Mucosa of rectum (tissue), 2 donors: ENCODE measurements around the gene FAM107A.

Experiments
- H3K27ac ChIP-seq, 2 donors: one replicate each; pipeline ENCODE4 v1.7.0; 2013; ENCODE audit warnings: inconsistent platforms in 2 of 2, low read depth in 2 of 2, low read length in 2 of 2
- H3K27me3 ChIP-seq, 2 donors: one replicate each; pipeline ENCODE4 v1.7.0; 2013; ENCODE audit warnings: low read length in 2 of 2; ENCODE audit not compliant: control insufficient read depth in 2 of 2, insufficient read depth in 2 of 2
- H3K36me3 ChIP-seq, 2 donors: one replicate each; pipeline ENCODE4 v1.7.0; 2013; ENCODE audit warnings: low read length in 2 of 2; ENCODE audit not compliant: control insufficient read depth in 2 of 2, insufficient read depth in 2 of 2
- H3K4me1 ChIP-seq, 2 donors: one replicate each; pipeline ENCODE4 v1.7.0; 2013; ENCODE audit warnings: low read length in 2 of 2, mild to moderate bottlenecking in 1 of 2; ENCODE audit not compliant: control insufficient read depth in 2 of 2, insufficient read depth in 2 of 2
- H3K4me3 ChIP-seq, 2 donors: one replicate each; pipeline ENCODE4 v1.7.0; 2013; ENCODE audit warnings: low read length in 2 of 2
- H3K9ac ChIP-seq, 2 donors: one replicate each; pipeline ENCODE4 v1.7.0; 2013; ENCODE audit warnings: low read length in 2 of 2, low read depth in 1 of 2, mild to moderate bottlenecking in 1 of 2
- H3K9me3 ChIP-seq, 2 donors: one replicate each; pipeline ENCODE4 v1.7.0; 2013; ENCODE audit warnings: low read length in 2 of 2; ENCODE audit not compliant: control insufficient read depth in 2 of 2
- donor health status: healthy.
- donor health status: Normal muscosa, but diverticular disease.

The FAM107A gene

GRCh38 chr3:58559586-58559985, 17.6 kb downstream of the FAM107A start:
- no peaks in the 10 kb centered on the region for H3K9me3 ChIP-seq
- H3K4me3 ChIP-seq = no peak overlapping the region
- no peaks in the 10 kb centered on the region for H3K27me3 ChIP-seq
- H3K36me3 ChIP-seq = no peaks in the 10 kb centered on the region
- peaks cover 2 to 3% of the 10 kb centered on the region in 2 donors for H3K4me1 ChIP-seq
- H3K9ac ChIP-seq = no peak overlapping the region
- no peak overlapping the region for H3K27ac ChIP-seq

GRCh38 chr3:58557491-58557890, 19.7 kb downstream of the FAM107A start:
- Histone ChIP-seq H3K9me3 (no peaks in the 10 kb centered on the region), H3K36me3 (no peaks in the 10 kb centered on the region), H3K27ac (no peak overlapping the region), H3K4me1 (peaks cover 0 to 3% of the 10 kb centered on the region in 2 donors), H3K4me3 (no peak overlapping the region), H3K27me3 (no peaks in the 10 kb centered on the region), H3K9ac (no peak overlapping the region)

GRCh38 chr3:58556761-58557221, 20.4 kb downstream of the FAM107A start:
- Histone ChIP-seq H3K4me3 (no peak overlapping the region), H3K9ac (no peak overlapping the region), H3K4me1 (peaks cover 0 to 3% of the 10 kb centered on the region in 2 donors), H3K36me3 (no peaks in the 10 kb centered on the region), H3K27me3 (no peaks in the 10 kb centered on the region), H3K27ac (no peak overlapping the region), H3K9me3 (no peaks in the 10 kb centered on the region)

GRCh38 chr3:58556001-58556400, 21.2 kb downstream of the FAM107A start:
- Histone ChIP-seq H3K27me3 (no peaks in the 10 kb centered on the region), H3K27ac (no peak overlapping the region), H3K36me3 (no peaks in the 10 kb centered on the region), H3K9ac (no peak overlapping the region), H3K4me3 (no peak overlapping the region), H3K4me1 (peaks cover 0 to 3% of the 10 kb centered on the region in 2 donors), H3K9me3 (peaks cover 0 to 2% of the 10 kb centered on the region in 2 donors)

- no peak overlapping the region for H3K27ac ChIP-seq
- H3K27me3 ChIP-seq = no peaks in the 10 kb centered on the region
- peaks cover 0 to 2% of the 10 kb centered on the region in 2 donors for H3K9me3 ChIP-seq
- peaks cover 0 to 3% of the 10 kb centered on the region in 2 donors for H3K4me1 ChIP-seq
- H3K36me3 ChIP-seq = no peaks in the 10 kb centered on the region
- no peak overlapping the region for H3K9ac ChIP-seq
- no peak overlapping the region for H3K4me3 ChIP-seq
Observed at GRCh38 chr3:58555203-58555602, 22.0 kb downstream of the FAM107A start.

- Histone ChIP-seq H3K27me3 (no peaks in the 10 kb centered on the region), H3K36me3 (no peaks in the 10 kb centered on the region), H3K4me3 (no peak overlapping the region), H3K27ac (no peak overlapping the region), H3K9ac (no peak overlapping the region), H3K4me1 (peaks cover 0 to 3% of the 10 kb centered on the region in 2 donors), H3K9me3 (peaks cover 0 to 2% of the 10 kb centered on the region in 2 donors)
Observed at GRCh38 chr3:58553003-58553402, 24.2 kb downstream of the FAM107A start.

GRCh38 chr3:58551636-58552180, 25.5 kb downstream of the FAM107A start:
- H3K4me1 ChIP-seq = no peaks in the 10 kb centered on the region
- peaks cover 0 to 2% of the 10 kb centered on the region in 2 donors for H3K9me3 ChIP-seq
- H3K9ac ChIP-seq = no peak overlapping the region
- H3K27ac ChIP-seq = no peak overlapping the region
- H3K4me3 ChIP-seq = no peak overlapping the region
- H3K36me3 ChIP-seq = no peaks in the 10 kb centered on the region
- H3K27me3 ChIP-seq = no peaks in the 10 kb centered on the region

- Histone ChIP-seq H3K9me3 (no peaks in the 10 kb centered on the region), H3K9ac (no peak overlapping the region), H3K4me3 (no peak overlapping the region), H3K4me1 (peaks cover 0 to 2% of the 10 kb centered on the region in 2 donors), H3K27me3 (no peaks in the 10 kb centered on the region), H3K27ac (no peak overlapping the region), H3K36me3 (no peaks in the 10 kb centered on the region)
Observed at GRCh38 chr3:58544541-58544940, 32.6 kb downstream of the FAM107A start.

- Histone ChIP-seq H3K4me3 (no peak overlapping the region), H3K27me3 (no peaks in the 10 kb centered on the region), H3K4me1 (peaks cover 25 to 34% of the 10 kb centered on the region in 2 donors), H3K27ac (no peak overlapping the region), H3K9ac (no peak overlapping the region), H3K9me3 (no peaks in the 10 kb centered on the region), H3K36me3 (no peaks in the 10 kb centered on the region)
Observed at GRCh38 chr3:58540176-58540858, 36.9 kb downstream of the FAM107A start.

- Histone ChIP-seq H3K4me3 (no peak overlapping the region), H3K36me3 (no peaks in the 10 kb centered on the region), H3K4me1 (peaks cover 30 to 41% of the 10 kb centered on the region in 2 donors), H3K27me3 (no peaks in the 10 kb centered on the region), H3K9me3 (no peaks in the 10 kb centered on the region), H3K9ac (no peak overlapping the region), H3K27ac (no peak overlapping the region)
Observed at GRCh38 chr3:58539626-58540025, 37.6 kb downstream of the FAM107A start.
